Measurements from ENCODE around the gene UBL4B.
A peak's percentile ranks its signal among the peaks of the same experiment; 100 is the strongest.

Gene UBL4B

DNA sequence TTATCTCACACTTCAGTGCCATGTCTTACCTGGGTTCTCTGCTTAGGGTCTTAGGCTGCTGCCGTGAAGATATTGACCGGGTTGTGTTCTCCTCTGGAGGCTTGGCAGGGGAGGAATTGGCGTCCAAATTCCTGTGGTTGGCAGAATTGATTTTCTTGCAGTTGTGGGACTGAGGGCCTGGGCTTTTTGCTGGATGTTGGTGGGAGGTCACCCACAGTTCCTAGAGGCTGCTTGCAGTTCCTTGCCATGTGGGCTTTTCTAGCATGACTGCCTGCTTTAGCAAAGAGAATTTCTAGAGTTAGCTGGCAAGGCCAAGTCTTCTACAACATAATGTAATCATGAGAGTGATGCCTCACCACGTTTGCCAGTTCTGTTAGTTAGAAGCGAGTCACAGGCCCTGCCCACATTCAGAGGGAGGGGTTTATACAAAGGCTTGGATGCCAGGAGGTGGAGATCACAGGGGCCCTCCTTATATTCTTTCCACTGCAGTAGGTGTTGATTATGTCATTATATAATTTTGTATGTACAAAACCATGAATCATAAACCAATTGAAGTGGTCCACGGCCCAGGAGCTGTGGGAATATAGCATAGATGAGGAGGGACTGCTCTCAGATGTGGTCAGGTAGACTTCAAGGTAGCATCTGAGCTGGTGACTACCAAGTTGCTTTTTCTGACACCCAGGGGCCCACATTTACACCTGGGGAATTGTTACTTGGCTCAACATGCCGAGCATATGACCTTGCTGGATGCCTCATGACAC is 6.6 kb downstream of the UBL4B start:
- DNase-seq = no peak

DNA sequence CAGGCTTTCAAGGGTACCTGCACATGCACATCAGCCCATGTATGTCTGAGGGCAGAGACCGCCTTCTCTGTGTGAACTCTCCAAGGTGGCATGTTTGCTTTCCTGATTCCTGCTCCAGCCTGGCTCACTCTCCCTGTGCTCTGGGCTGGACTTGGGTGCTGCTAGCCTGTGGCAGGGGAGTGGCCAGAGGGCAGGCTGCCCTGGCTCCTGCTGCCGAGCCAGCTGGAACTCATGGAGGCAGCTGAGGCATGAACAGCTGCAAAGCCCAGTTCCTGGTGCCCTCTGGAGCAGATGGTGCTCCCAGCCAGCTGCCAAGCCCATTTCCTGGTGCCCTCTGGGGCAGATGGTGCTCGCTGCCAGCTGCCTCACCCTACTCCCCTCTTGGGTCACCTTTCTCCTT is 7.6 kb downstream of the UBL4B start:
- no peak for DNase-seq

DNA sequence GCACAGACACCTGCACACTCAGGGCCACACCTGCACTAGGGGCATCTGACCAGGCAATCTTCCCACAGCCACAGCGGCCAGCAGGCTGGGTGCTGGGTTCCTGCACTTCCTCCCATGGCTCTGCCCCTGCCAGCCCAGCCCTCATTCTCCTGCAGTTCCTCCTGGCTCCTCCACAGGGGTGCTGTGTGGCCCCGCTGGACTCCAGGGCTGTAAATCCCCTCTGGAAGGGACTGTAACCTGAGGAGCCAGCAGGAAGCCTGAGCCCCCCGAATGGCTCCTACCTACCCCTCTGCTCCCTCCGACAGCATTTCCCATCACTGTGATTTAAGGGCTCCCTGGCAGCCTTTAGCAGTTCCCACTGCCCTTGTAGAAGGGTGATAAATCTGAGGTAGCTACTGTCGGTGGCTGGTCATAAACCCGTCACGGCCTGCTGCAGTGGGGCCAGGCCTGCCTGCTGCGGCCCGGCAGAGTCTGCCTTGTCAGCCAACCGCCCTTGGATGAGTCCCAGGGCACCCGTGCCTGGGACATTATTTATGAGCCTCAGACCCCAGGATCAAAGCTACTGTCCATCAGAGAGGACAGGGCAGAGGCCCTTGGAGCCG is 8.8 kb downstream of the UBL4B start:
- DNase-seq = no peak

DNA sequence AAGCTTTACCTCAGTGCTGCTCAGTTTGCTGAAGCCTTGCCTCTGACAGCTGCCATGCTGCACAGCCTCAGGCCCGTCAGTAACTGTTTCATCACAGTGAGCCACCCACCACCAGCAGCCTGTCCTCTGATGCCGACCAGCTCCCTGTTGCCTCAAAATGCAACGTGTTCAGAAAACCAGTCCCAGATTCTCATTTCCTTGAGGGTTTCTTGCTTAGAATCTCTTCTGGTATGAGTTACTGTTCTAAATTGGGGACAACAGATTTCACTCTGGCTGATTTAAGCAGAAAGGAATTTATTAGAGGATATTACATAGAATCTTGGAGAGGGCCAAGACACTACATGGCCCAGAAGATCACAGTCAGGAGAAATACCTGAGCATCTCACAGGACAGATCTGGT is 11.0 kb downstream of the UBL4B start:
- no peak for DNase-seq

DNA sequence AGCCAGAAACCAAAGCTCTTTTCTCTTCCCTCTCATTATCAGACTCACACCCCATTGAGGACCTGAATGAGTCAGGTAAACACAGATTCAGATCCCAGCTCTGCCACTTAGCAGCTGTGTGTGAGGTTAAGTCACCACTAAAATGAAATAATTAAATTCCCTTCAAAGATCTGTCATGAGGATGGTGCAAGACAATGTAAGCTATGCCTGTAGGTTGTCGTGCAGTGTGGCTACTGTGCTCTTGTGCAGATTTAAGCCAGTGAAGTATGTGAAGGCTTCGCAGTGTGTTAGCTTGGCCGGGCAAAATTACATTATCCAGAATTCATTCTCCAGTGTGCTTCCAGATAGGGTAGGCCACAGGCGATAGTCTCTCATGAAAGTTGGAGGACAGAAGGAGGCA is 13.6 kb downstream of the UBL4B start:
- DNase-seq = no peak

DNA sequence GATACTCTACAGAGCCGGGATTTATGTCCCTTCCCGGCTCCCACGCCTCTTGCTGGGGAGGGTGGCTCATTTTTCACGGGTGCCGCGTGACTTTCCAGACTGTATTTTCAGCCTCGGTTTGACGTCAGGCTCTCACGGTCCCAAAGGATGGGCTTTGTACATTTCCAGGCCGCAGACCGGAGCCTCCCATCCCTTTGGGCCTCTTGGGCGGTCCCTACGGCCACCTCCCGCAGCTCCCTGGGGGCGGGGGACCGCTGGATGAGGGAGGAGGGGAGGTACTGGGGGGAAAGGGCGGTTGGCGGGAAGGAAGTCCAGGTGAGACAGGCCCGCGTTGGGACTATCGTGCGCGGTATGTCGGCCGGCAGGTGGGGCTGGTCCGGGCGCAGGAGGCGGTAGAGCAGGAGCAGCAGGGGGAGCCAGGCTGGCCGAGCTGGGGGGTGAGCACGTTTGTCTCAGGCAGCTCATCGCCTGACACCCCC is 17.9 kb downstream of the UBL4B start:
- DNase-seq = no peak

DNA sequence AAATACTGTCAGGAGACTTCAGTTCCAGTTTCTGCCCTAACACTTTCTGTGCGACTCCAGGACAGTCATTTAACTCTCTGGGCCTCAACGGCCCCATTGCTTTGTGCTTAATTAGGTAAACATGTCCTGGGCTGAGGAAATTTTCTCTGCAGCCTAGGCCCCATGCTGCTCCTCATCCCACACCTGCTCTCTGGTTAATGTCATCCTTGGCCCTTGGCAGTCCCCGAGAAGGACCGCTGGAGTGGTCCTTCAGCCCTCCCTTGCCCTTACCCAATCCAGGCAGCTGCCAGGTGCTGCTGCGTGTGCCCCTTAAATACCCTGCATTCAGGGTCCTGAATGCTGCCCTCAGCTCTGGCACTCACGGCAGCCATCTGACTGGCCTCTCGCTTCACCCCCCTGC is 18.7 kb downstream of the UBL4B start:
- no peak for DNase-seq

DNA sequence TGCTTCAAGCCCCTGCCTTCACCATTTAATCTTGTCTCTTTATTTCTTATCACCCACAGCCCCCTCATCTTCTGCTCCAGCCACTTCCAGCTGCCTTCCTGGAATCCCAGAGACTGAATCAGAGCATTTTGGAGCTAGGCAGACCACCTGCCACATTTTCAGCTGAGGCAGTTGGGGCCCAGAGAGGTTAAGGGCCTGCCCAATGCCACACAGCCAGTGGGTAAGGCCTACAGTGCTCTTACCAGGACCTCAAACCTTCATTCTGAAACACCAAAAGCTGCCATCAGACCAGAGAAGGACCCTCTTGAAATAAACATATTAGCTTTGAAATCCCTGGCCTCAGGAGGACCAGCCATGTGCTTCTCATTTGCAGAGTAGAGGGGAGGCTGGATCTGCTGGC is 20.4 kb downstream of the UBL4B start:
- DNase-seq = no peak

DNA sequence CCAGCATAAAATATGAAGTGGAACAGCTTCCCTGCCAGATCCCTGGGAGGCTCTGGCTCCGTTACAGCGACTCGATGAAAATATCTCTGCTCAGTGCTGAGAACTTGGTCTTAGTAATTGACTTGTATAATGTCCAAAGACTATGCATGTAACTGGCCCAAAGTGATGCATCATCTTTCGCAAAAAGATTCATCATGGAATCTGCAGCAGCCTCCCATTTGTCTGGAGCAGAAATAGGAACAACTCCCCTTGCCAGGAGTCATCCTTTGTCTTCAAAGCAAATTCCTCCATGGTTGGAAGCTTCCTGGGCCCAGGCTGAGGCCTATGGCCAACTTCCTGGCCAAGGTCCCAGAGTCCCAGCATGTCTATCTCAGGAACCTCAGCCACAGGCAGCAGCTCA is 21.2 kb downstream of the UBL4B start:
- no peak for DNase-seq

DNA sequence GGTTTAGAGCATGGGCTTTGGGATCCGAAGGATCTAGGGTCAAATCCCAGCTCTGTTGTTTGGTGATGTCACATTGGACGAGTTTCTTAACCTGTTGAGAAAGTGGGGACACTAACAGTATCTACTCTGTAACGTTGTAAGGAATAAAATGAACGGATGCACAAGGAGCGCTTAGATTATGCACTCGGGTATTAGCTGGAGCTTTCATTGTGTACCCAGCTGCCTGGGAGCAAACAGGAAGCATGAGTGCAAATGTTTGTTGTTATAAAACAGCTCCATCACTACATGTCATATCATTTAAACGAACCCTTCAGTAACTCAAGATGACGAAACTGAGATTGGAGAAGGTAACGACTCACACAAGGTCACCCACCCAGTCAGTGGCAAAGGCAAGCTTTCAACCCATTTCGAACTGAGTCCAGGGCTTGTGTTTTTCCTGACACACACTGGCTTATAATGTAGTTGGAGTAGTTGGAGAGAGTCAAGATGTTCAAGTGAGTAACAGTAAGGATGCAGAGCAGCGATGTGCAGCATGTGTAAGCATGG is 21.9 kb downstream of the UBL4B start:
- no peak for DNase-seq

DNA sequence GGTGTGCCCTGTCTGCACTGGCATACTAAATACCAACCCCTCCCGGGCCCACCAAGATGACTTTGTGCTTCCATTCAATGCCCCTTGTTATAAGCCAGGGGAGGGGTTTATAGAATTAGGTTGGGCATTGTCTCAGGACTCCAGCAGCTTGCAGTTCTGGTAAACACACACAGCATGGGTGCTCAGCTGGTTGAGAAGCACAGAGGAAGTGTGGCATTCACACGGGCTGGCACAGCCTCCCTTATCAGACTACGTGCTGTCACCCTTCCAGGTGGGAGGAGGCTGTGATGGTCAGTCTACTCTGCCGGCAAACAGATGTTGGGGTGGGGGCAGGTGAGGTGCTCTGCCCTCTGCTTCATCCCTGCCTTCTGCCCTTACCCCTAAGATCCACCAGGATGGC is 23.0 kb downstream of the UBL4B start:
- no peak for DNase-seq

DNA sequence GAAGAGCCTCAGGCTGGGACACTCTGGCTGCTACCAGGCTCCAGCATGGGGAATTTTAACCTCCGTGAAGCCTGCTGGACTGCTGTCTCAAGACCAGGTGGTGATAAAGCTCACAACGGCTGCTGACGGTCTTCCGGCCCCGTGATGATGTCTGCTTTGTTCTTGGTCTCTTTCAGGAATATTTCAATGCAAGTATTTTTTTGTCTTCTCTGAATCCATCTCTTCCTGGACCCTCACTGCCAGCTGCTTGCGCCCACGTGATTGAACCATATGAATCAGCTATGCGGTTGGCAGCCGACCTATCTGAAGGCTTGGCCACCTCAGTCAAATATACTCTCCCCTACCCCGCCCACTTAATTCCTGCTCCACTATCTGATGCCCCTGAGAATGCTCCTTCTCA is 23.4 kb downstream of the UBL4B start:
- DNase-seq = no peak

DNA sequence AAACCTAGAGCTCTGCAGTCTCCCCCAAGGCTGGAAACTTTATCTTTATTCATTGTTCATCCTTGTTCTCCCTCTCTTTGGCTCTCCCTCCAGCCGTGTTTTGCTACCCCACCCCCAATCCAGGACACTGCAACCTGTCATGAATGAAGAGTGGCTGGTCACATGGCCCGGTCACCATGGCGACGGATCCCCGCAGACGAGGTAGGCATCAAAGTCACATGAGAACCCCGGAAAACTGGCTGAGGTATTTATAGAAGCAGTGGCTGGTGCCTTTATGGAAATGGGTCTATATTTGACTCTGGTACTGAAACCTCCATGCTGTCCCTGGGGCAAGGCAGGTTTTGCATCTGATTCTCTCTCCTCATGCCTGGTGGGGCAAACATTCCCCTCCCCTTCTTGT is 24.7 kb downstream of the UBL4B start:
- no peak for DNase-seq

DNA sequence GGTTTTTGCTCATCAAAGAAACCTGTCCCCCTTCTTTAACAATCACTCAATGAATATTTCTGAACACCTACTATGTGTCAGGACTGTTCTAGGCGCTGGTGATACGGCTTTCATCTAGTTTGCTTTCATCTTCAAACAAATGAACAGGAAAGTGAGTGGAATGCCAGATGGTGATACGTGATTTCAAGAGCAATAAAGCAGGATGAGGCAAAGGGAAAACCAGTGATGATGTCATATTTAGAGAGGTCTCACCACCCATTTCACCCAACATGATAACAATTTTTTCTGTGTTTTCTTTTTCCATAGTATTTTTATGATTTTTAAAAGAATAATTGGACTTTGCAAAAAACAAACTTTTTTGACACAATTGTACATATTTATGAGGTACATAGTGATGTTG is 26.7 kb downstream of the UBL4B start:
- no peak for DNase-seq

DNA sequence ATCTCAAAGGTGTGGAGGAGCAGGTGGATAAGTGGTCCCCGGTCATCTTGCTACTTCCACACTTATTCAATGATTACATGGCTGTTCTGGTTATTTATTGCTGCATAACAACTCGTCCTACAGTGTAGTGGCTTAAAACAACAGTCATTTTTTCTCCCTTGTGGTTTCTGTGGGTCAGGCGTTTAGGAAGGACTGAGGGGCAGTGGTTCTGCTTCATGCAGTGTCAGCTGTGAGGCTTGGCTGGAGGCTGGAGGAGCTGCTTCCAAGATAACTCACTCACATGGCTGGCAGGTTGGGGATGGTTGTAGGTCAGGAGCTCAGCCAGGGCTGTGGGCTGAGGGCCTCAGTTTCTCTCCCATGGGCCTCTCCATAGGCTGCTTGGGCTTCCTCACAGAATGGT is 32.1 kb downstream of the UBL4B start:
- DNase-seq = no peak

DNA sequence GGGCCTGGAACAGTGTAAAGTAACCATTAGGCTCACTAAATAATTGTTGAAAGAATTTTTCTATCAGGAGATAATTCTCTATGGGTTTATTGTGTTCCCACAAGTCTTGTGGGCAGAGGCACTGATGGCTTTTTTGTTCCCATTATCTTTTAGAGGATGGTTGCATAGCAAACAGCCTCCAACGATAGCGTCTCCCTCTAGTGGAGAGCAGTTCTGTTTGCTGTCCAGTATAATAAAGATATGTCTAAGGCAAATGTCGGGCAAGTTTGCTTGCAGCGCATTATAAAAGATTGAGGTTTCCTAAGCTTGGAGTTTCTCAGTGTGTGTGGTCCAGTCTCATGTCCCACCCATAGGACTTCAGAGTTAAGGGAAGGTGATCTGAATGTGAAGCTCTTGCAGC is 36.7 kb downstream of the UBL4B start:
- no peak for DNase-seq

DNA sequence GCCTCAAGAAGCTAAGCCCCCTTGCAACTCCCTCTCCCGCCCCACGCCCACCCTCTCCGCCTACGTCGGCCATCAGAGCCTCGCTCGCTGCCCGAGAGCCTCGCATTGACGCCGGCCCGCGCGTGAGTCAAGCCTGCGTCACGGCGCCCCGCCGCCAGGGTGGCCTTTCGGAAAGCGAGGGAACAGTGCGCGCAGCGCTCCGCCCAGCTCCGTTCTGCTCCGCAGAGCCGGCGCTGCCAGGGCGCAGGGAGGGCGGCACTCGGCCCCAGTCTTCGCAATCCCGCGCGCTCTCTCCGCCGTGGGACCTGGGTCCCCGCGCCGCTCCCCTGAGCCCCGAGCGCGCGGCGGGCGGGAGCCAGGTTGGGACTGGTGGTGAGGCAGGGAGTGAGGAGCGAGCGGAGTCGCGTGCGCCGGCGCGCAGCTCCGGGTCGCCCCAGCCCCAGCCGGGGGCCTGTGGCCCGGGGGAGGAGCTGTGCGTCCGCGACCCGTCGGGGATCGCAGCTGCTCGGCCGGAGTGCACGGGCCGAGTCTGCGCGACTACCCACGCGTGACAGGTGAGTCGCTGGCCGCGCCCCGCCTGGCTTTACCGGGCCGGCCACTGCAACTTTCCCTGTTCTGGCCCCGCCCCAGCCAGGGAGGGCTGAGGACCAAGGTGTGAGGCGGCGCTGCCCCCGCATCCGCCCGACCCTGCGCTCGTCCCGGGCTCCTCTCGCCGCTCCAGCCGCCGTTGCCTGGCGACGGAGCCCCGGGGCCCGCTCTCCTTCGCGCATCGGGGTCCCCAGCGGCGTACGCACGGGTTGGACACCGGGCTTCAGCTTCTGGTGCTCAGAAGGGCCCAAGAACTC is 38.3 kb downstream of the UBL4B start, which contains the start of gene SLC6A17:
TSS of gene SLC6A17 (plus strand) at position 165 of the 845 bp plus-strand sequence. CDS start 16,436 bp downstream, outside the sequence.
- peak; percentile 13 for DNase-seq

DNA sequence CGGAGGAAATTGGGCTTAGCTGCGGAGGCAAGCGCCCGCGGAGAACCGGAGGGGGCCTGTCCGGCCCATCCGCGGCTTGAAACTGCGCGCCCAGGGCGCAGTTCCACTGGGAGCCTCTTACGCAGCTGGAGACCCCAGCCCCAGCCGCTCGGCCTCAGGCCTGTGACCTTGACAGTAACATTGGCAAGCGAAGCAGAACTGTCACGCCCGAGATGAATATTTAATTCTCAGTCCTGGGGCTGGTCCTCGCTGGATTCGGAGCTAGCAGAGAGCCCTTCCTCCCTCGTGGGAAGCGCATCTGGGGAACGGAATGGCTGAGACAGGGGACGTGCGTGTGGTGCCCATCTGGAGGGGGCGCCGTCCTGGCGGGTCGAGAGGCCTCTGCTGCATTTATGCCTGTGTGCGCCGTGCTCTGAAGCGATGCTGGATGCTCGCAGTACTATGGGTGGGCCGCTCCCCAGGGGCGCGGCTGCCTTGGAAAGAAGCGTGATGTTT is 39.0 kb downstream of the UBL4B start:
- DNase-seq = no peak

DNA sequence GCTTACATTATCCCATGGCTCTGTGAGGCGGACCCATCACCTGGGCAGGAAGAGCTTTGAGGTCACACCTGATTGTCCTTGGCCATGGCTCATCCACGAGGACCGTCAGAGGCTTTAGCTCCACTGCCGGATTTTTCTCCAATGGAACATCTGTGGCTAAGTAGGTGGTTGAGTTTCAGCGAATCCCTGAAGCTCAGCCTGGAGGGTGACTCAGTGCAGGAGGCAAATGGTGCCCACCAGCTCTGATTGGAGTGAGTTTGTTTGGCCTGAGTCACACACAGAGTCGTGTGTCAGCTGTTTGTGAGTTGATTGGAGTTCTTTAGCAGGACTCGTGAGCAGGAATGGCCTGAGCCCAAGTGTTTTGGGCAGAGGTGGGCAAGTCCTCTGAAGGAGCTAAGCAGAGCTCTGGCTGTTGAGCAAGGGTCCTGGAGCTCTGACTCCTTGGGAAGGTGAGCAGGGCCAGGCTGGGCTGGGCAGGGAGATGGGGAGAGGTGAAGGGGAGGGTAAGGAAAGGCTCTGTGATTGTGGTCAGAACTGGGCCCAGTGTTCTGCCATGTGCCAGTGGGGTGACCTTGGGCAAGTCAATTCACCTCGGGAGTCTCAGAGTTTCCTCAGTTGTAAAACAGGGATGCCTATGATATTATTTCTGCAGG is 40.0 kb downstream of the UBL4B start:
- DNase-seq = no peak

DNA sequence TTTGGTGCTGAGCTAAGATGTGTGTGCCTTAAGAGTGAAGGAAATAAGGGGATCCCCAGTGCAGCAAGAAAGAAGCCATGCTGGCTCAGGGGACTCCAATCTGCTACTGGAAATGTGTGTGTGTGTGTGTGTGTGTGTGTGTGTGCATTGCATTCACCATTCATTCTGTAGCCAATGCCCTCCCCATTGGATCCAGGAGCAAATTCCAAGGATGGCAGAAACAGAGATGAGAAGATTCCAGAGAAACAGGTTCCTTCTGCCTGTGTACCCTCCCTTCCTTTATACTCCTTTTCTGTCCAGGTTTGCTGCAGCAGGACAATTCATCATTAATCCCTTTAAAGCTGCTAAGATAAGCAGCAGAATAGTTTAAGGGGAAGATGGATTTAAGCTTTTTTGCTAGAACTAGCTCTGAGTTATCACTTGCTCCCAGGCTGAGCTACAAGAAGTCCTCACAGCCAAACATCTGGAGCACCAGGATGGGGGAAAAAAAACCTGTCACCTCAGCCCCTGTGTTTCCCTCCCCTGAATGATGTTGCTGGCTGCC is 41.2 kb downstream of the UBL4B start:
- DNase-seq = no peak

DNA sequence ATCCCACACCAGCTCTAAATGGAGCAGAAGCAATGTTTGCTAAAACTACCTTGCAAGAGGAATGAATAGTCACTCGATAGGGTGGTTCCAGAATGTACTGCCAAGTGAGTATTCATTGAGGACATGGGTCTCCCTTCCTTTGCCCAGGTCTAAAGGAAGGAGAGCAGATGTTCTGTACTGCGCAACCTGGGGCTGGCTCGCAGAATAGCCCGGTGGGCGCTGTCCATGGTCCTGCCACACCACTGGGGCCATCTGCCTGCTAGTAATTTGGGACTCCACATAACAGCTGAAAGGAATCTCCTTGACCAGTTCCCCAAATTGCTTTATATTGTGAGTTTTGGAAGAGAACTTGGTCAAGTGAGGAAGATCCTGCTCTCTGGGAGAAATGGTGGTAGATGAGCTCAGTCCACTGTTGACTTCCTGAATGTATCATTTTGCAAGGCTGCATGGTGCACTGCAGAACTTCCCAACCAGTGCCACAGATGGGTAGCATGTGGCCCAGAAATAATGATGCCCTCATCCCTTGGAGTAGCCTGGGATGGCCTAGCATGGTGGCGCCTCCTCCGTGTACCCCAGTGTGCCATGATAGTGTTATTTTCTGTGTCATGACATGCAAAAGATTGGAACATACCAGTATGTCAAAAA is 43.8 kb downstream of the UBL4B start:
- peak; percentile 45 for DNase-seq

DNA sequence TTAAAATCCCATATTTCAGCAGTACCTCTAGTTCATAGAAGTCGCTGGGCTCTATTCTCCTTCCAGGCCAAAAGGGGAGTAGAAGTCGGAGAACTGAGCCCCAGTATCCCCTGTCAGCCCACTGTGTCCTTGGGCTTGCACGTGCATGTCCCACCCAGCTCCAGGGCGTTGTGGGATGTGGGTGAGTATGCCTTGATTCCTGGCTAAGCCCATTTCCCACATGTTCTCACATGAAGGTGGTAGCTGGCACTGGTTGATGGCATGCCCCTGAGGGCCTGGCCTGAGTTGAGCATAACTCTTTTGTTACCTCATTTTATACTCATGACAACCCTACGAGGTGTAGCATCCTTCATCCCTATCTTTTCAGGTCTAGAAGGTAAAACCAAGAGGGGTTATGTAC is 46.0 kb downstream of the UBL4B start:
- DNase-seq = no peak
